A673 (cell line): ENCODE results near the gene PFN4.

ENCODE experiments used
- CTCF ChIP-seq: fragments of 300-800, 200-600 bp; sonication (generic); conservative IDR thresholded peaks from 2 replicates; pipeline ENCODE4 v1.5.1; 2017; ENCODE audit warnings: low read depth, mild to moderate bottlenecking, antibody characterized with exemption, low read length, moderate library complexity, mixed read lengths
- EZH2 ChIP-seq: fragments of 200-600 bp; sonication (generic); IDR thresholded peaks from 2 replicates; pipeline ENCODE4 v1.6.1; 2017; ENCODE audit warnings: borderline replicate concordance, low read depth, mild to moderate bottlenecking, mixed read lengths, antibody characterized with exemption, low read length; ENCODE audit not compliant: poor library complexity, severe bottlenecking

GRCh38 chr2:24123195-24123921, at the start of gene PFN4, which contains the start of gene FAM228B:
- TF ChIP-seq CTCF (no peak), EZH2 (no peak)
